Heart left ventricle (tissue), 16 donors: ENCODE data around the gene ANKH. TPM values are rescaled to one million over a fixed set of nuclear protein-coding genes. Genes with fewer than 3 reads are reported as not detected.

Experiments
- ATAC-seq, 4 donors: fragments of 200-7000 bp; cut with Tn5 transposase; one replicate each; pipeline ENCODE4 v1.9.1; 2020 to 2022; ENCODE audit warnings: moderate library complexity in 4 of 4, mild to moderate bottlenecking in 3 of 4, moderate number of reproducible peaks in 1 of 4
- DNase-seq, 5 donors: peaks; one replicate each; pipeline ENCODE4 v3.0.0-alpha.2; 2020
- H3K27ac ChIP-seq, 12 donors: fragments of 200-600 bp; sonication (generic) in 4 of 12; one replicate each; pipeline versions ENCODE4 v1.5.0 to v1.8.0; 2016 to 2022; ENCODE audit warnings: mild to moderate bottlenecking in 2 of 12
- H3K27me3 ChIP-seq, 9 donors: fragments of 200-600 bp; sonication (generic) in 2 of 9; one replicate each; pipeline versions ENCODE4 v1.5.1 to v1.8.0; 2016 to 2022; ENCODE audit warnings: mild to moderate bottlenecking in 3 of 9
- H3K36me3 ChIP-seq, 9 donors: fragments of 200-600 bp; sonication (generic) in 2 of 9; one replicate each; pipeline versions ENCODE4 v1.5.0 to v1.8.0; 2018 to 2022; ENCODE audit warnings: mild to moderate bottlenecking in 2 of 9
- H3K4me1 ChIP-seq, 12 donors: fragments of 200-600 bp; sonication (generic) in 4 of 12; one replicate each; pipeline versions ENCODE4 v1.5.0 to v1.8.0; 2016 to 2022; ENCODE audit warnings: mild to moderate bottlenecking in 3 of 12
- H3K4me3 ChIP-seq, 12 donors: fragments of 200-600 bp; sonication (generic) in 4 of 12; one replicate each; pipeline versions ENCODE4 v1.5.0 to v1.8.0; 2017 to 2022; ENCODE audit warnings: mild to moderate bottlenecking in 9 of 12, moderate library complexity in 4 of 12
- H3K9me3 ChIP-seq, 12 donors: fragments of 200-600 bp; sonication (generic) in 4 of 12; one replicate each; pipeline versions ENCODE4 v1.5.0 to v1.8.0; 2016 to 2022; ENCODE audit warnings: mild to moderate bottlenecking in 1 of 12
- POLR2A ChIP-seq, 2 donors: fragments of 450-650 bp; IDR thresholded peaks; one replicate each; pipeline ENCODE4 v1.6.1; 2017; ENCODE audit warnings: antibody characterized with exemption in 2 of 2, mild to moderate bottlenecking in 2 of 2, moderate library complexity in 2 of 2
- WGBS, 4 donors: extraction: QIAGEN DNeasy Blood & Tissue Kit in 2 of 4; methylation state at CpG; one replicate each; pipeline versions ENCODE4 v1.1.5 to v1.1.7; 2013 to 2018; 5-methylcytosine and 5-hydroxymethylcytosine counted together
- intact Hi-C, 10 donors: fragments of 100-400 bp; cut with DNase I; formaldehyde crosslinking; loops; one replicate each; pipeline versions ENCODE4 v1.11.1 to v1.14.2; 2022
- polyA plus RNA-seq, 2 donors: library from polyadenylated mRNA; stranded (reverse); fragments of 200-250 nt; gene quantifications; one replicate each; pipeline ENCODE4 v1.2.3, GENCODE V29; 2013
- total RNA-seq, 9 donors: library from RNA; depleted of rRNA in 2 of 9; stranded (reverse); fragments of >200 nt in 2 of 9; fragmentation: NEBNext Ultra II Directional in 3 of 9; extraction: Animal tissue kit (Norgen Biotek cat#: 25700) in 3 of 9; gene quantifications; one replicate each; pipeline versions ENCODE4 v1.1.0 to v1.2.4, GENCODE V29; 2016 to 2023
- TF ChIP-seq, protein P1 (sequence below), 12 donors: fragments of 200-600 bp; sonication (generic) in 4 of 12; IDR thresholded peaks; one replicate each; pipeline versions ENCODE4 v1.5.0 to v1.8.0; 2018 to 2022; ENCODE audit warnings: antibody characterized with exemption in 12 of 12, mild to moderate bottlenecking in 5 of 12
- donor health status: ischemic (EF 13 %, LVEDD 7.1; RV severe dilation, severe dysfunction).
- donor health status: healthy with polysubstance abuse.
- donor health status: DM: no; HTN: yes; CAD: no.
- donor health status: DM: no; HTN: no; CAD: no.
- donor health status: ischemic (EF 25% LVEDD 6.9; RV normal size, moderate dysfunction).
- donor health status: ischemic (EF 25% LVEDD 5.7; RV mildly dilated, moderate dysfunction).
- donor health status: healthy.
- donor health status: DM: yes; HTN: yes; CAD: no.
- donor health status: ischemic (EF 35%, LVEDD 5.7; RV mildly dilated, moderate dysfunction).
- donor health status: nonischemic (EF 11% LVEDD 7.7; RV severe dilation, severe dysfunction).
- donor health status: DM: yes; HTN: yes; CAD: no.
- donor health status: PGD.
- donor health status: ischemic (EF 29% LVEDD 5.4; RV normal size, mild dysfunction).
- donor health status: nonischemic (EF 23%, LVEDD 6.1; RV moderate dilation, normal function).

The ANKH gene
- total and polyA plus RNA-seq, 11 donors, result 54.1 to 260 (median 168) TPM

DNA sequence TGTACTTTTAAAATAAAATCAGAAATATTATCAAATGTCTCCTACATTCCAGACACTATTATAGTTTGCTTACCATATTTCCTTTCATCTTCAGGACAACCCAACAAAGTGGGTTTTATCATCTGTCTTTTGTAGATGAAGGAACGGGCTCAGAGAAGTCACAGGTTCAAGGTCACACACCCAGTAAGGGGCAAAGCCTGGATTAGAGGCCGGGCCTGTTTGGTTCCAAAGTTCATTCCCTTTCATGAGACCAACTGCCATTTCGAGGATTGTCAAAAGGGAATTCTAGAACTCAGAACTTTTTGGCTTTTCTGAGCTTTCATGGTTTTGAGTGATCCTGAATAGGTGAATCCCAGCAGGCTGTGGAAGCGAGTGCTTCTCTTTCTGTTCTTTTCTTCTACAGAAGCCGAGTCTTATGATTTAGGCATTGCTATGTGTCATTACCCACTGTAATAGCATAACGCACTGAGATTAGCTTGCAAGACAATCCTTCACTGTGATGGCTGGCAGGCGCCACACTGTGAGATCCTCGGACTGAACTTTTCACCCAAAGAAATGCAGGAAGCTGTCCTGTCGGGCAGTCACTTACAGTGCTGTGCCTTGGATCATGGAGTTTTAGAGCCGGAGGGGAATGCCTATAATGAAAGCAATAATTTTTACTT is 43.8 kb upstream of the ANKH start:
- no peaks in the 10 kb centered on the region for H3K9me3 ChIP-seq
- 76 to 88% (median 78%) methylated on average over 10 of the region's 10 CpGs for WGBS, 4 donors
- H3K4me1 ChIP-seq, result peaks cover 0 to 10% (median 0%) of the 10 kb centered on the region in 12 donors
- no peaks in the 10 kb centered on the region for H3K27me3 ChIP-seq
- no peak overlapping the region for H3K4me3 ChIP-seq
- DNase-seq (no peak), ATAC-seq (no peak)
- TF ChIP-seq, protein P1, sequence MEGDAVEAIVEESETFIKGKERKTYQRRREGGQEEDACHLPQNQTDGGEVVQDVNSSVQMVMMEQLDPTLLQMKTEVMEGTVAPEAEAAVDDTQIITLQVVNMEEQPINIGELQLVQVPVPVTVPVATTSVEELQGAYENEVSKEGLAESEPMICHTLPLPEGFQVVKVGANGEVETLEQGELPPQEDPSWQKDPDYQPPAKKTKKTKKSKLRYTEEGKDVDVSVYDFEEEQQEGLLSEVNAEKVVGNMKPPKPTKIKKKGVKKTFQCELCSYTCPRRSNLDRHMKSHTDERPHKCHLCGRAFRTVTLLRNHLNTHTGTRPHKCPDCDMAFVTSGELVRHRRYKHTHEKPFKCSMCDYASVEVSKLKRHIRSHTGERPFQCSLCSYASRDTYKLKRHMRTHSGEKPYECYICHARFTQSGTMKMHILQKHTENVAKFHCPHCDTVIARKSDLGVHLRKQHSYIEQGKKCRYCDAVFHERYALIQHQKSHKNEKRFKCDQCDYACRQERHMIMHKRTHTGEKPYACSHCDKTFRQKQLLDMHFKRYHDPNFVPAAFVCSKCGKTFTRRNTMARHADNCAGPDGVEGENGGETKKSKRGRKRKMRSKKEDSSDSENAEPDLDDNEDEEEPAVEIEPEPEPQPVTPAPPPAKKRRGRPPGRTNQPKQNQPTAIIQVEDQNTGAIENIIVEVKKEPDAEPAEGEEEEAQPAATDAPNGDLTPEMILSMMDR (IDR thresholded peaks at IDR 0.05), result no peak
- no peak for TF ChIP-seq POLR2A (IDR thresholded peaks at IDR 0.05)
- intact Hi-C loops, result no loop called here
- H3K27ac ChIP-seq, result no peak overlapping the region
- H3K36me3 ChIP-seq, result no peaks in the 10 kb centered on the region

DNA sequence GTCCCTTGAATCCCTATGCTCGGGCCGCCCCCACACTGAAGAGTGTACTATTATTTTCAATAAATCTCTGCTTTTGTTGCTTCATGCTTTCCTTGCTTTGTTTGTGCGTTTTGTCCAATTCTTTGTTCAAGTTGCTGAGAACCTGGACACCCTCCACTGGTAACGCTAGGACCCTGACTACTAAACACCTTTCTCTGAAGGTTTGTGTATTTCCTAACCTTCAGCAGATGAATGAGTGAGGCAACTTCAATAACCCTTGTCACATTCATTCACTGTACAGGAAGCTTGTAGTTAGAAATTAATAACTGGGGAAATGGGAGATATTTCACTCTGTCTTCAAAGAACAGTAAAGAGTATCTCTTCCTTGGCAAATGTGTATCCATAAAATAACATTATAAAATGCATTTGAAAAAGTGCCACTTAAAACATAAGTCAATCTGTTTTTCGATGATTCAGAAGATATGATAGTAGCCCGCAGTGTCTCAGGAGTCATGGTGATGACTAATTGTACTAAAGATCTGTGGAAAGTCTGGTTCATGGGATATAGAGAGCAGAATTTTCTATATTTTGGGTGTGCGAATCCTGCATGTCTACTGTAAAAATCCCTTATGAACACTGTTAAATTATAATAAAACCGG is 43.2 kb upstream of the ANKH start:
- ATAC-seq, result no peak
- H3K27me3 ChIP-seq, result no peaks in the 10 kb centered on the region
- 85 to 92% (median 90%) methylated on average over 8 of the region's 8 CpGs for WGBS, 4 donors

DNA sequence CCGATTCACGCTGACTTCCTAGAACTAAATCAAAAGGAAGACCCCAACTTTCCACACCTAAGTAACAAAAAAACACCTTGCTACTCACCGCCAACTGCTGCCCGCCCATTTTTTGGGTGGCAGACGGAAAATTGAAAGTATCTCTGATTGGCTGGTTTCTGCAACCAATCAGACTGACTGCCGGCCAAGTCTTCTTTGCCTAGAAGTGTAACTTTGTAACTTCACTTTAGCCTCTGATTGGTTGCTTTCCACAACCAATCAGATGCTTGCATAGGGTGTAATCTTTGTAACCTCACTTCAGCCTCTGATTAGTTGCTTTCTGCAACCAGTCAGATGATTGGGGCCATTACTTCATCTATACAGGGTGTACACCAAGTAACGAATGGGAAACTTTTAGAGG is 42.6 kb upstream of the ANKH start:
- DNase-seq, result no peak
- H3K4me3 ChIP-seq, result no peak overlapping the region
- 90 to 96% (median 92%) methylated on average over 7 of the region's 7 CpGs for WGBS, 4 donors

More for the DNA sequence above, 43.2 kb upstream of the ANKH start:
- TF ChIP-seq POLR2A (IDR thresholded peaks at IDR 0.05), result no peak
- TF ChIP-seq, protein P1 (IDR thresholded peaks at IDR 0.05), result no peak
- DNase-seq, result no peak
- H3K4me1 ChIP-seq, result peaks cover 0 to 10% (median 0%) of the 10 kb centered on the region in 12 donors
- intact Hi-C loops, result no loop called here
- no peak overlapping the region for H3K27ac ChIP-seq
- no peaks in the 10 kb centered on the region for H3K36me3 ChIP-seq
- no peaks in the 10 kb centered on the region for H3K9me3 ChIP-seq
- H3K4me3 ChIP-seq, result no peak overlapping the region

DNA sequence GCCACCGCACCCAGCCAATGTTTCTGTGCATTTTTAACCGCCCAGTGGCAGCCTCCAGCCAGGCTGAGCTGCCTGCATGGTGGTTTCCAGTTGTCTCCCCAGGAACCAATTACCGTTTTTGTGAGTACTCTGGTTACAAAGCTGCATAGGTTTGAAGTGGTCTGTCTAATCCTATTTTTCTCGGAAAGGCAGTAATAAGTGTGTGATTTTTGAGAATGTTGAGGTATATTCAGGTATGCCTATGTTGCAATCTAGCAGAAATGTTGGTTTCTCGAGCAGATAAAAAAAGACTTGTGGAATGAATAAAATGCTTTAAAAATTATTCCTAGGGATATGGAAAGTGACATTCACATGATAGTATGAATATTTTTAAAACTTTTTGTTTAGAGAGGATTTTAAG is 41.5 kb upstream of the ANKH start:
- no peak overlapping the region for H3K27ac ChIP-seq
- no peak overlapping the region for H3K4me3 ChIP-seq
- no peaks in the 10 kb centered on the region for H3K27me3 ChIP-seq
- TF ChIP-seq, protein P1 (IDR thresholded peaks at IDR 0.05), result no peak
- no peak for TF ChIP-seq POLR2A (IDR thresholded peaks at IDR 0.05)
- DNase-seq (no peak), ATAC-seq (no peak)
- no peaks in the 10 kb centered on the region for H3K36me3 ChIP-seq
- intact Hi-C loops, result no loop called here
- WGBS, 4 donors, result 92 to 98% (median 93%) methylated on average over 5 of the region's 5 CpGs
- H3K4me1 ChIP-seq, result peaks cover 0 to 9% (median 0%) of the 10 kb centered on the region in 12 donors
- no peaks in the 10 kb centered on the region for H3K9me3 ChIP-seq

More for the DNA sequence above, 42.6 kb upstream of the ANKH start:
- Histone ChIP-seq H3K27me3 (no peaks in the 10 kb centered on the region), H3K36me3 (no peaks in the 10 kb centered on the region), H3K4me1 (peaks cover 0 to 10% (median 0%) of the 10 kb centered on the region in 12 donors), H3K9me3 (no peaks in the 10 kb centered on the region), H3K27ac (no peak overlapping the region)
- no peak for TF ChIP-seq POLR2A (IDR thresholded peaks at IDR 0.05)
- TF ChIP-seq, protein P1 (IDR thresholded peaks at IDR 0.05), result no peak
- no peak for ATAC-seq
- intact Hi-C loops, result no loop called here
